HG03521 (cell line): ENCODE data around the gene DEK.
"Not testable (repeated sequence)": the region's sequence is repeated elsewhere in the genome, so short reads cannot be mapped to it uniquely, and the experiment has no call there.

Experiments
- ATAC-seq: cut with Tn5 transposase; IDR thresholded peaks from one replicate; pipeline ENCODE4 v1.9.1; 2021; ENCODE audit warnings: mild to moderate bottlenecking, moderate library complexity; ENCODE audit not compliant: unreplicated experiment

The DEK gene

DNA sequence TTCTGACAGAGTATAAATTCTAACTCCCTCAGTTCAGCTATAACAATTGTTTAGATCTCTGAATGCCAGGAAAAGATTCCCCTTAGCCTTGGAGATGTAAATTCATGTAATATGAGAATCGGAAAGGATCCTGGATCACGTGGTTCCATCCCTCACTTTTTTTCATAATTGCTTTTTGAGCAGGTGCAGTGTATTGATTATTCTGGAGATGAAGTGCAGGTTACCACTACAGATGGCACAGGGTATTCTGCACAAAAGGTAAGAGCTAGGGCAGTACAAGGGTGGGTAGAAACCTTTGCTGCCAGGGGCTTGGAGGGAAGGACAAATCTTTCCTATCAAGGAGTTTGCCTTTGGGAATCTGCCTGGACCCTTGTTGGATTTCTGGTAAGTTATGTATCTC, 56.4 kb downstream of the DEK start:
- no peak for ATAC-seq

DNA sequence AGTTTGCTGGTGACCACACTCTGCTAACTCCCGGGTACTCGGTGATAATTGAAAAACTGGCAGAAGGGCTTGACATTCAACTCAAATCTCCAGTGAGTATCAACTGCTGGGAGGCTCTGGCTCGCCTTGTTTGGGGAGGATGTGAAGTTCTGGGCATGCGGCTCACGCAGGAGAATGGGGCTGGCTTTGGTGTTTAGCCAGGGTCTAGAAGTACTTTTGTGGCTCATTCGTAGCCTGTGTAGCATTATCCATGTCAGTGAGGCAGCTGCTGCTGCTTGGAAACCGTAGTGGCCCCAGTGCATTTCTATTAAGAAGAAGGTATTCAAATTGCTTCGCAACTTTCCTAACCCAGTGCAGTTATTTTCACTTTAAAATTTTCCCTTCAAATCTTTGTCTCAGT, 56.9 kb downstream of the DEK start:
- no peak for ATAC-seq

DNA sequence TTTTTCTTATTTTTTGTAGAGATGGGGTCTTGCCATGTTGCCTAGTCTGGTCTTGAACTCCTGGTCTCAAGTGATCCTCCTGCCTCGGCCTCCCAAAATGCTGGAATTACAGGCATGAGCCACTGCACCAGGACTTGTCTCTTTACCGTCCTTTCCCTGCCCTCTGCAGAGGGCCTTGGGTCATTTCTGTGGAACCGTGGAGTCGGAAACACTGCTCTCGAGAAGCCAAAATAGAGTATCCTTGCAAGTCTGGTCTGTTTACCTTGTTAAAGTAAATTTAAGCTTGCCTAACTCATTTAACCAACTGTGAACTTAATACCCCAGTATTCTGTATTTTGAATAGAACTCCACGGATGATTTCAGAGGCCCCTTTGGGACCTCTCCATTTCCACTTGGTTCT, 57.7 kb downstream of the DEK start:
- no peak for ATAC-seq

DNA sequence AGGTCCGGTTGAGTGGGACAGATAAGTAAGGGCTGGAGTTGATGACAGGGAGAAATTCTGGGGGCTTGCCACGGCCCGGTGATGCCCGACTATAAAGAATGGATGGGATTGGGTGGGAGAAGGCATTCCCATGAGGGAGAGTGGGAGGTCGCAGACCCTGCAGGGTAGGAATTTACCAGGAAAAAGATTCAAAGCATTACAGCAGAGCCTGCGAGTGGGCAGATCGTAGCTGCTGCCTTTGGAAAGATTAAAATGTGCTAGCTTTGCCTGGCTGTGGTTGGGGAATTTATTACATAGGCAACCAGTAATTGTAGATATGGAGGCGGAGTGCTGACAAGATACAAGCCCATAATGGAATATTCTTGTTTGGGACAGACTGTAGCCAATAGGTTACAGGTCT, 59.6 kb downstream of the DEK start:
- no peak for ATAC-seq

DNA sequence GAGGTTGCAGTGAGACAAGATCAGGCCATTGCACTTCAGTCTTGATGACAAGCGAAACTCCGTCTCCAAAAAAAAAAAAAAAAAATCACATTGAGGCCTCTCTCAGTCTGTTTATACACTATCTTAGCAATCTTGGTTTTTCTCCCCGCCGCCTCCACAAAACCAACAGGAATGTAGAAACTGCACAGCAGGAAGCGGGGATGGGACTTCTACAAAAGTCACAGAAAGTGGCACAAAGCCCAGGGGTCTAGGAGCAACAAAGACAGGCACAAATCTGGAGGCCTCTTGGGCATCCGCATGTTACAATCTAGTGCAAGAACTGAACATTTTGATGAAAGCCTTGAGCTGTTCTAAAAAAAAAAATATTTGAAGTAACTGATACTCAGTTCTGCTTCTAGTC, 60.5 kb downstream of the DEK start:
- no peak for ATAC-seq

DNA sequence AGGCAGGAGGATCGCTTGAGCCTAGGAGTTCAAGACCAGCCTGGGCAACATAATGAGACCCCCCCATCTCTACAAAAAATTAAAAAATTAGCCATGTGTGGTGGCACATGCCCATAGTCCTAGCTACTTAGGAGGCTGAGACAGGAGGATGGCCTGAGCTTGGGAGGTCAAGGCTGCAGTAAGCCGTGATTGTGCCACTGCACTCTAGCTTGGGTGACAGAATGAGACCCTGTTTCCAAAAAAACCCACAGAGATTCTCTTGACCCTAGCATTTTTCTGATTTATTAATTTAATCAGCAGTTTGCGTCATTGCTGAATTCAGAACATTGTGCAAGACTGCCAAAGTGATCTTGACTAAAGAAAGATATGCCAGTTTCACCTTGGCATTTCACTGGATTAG, 72.3 kb downstream of the DEK start:
- no peak for ATAC-seq

DNA sequence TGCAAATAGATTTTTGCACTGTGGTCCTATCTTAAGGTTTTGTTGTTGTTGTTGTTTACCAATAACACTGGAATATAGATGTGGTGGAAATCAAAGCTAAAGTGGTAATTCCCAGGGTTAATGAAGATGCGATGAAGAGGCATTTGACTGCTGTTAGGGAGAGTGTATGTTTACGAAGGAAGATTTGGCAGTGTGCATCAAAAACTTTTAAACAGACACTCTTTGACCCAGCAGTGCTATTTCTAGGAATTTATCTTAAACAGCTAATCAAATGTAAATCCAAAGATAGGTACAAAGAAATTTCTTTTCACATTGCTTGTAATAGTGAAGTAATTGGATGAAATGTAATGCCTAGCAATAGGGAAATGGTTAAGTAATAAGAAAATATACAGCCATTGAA, 75.1 kb downstream of the DEK start:
- ATAC-seq = no peak

DNA sequence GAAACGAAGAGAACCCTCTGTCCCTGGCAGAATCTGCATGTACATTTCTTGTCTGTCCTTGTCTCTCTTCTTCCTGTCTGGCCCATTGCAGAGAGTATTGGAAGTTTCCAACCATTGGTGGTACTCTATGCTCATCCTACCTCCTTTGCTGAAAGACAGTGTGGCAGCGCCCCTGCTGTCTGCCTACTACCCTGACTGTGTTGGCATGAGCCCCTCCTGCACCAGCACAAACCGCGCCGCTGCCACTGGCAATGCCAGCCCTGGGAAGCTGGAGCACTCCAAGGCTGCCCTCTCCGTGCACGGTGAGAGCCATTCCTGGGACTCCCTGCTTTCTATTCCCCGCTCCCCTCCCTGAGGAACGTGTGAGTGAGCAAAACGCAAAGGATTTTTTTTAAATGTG, 76.6 kb downstream of the DEK start:
- ATAC-seq = no peak

DNA sequence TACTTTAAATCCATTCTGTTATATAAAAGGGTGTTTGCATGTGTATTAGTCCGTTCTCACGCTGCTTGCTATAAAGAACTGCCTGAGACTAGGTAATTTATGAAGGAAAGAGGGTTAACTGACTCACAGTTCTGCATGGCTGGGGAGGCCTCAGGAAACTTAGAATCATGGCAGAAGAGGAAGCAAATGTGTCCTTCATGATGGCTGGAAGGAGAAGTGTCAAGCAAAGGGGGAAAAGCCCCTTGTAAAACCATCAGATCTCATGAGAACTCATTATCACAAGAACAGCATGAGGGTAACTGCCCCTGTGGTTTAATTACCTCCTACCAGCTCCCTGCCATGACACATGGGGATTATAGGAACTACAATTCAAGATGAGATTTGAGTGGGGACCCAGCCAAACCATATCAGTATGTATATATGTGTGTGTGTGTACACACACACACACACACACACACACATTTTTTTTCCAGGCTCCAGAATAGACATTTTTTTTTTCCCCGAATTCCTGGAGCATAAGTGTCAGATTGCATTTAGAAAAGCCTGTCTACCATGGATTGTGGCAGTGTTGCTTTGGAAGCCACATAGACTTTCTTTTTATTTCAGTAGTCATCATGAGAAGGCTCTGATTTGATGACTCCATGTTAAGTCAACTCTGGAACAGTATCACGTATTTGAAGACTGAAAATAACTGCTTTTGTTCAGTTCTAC, 77.6 kb downstream of the DEK start:
- no peak for ATAC-seq

DNA sequence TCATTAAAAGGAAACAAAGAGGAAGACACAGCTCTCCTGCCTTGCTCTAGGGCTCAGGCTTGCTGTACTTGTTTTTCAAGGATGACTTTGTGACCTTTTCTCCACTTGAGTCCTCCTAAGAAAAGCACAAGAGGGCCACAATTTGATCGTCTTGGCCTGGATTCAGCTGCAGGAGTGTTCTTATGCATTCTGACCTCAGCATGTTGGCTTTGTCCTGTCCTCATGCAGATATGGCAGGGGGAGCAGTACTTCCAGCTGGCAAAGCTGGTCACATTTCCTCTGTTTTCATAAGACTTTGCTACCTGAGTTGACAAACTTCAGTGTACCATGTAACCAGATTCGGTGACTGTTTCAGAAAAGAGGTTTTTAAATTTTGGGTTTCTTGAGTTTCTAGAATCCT, 78.3 kb downstream of the DEK start:
- no peak for ATAC-seq

DNA sequence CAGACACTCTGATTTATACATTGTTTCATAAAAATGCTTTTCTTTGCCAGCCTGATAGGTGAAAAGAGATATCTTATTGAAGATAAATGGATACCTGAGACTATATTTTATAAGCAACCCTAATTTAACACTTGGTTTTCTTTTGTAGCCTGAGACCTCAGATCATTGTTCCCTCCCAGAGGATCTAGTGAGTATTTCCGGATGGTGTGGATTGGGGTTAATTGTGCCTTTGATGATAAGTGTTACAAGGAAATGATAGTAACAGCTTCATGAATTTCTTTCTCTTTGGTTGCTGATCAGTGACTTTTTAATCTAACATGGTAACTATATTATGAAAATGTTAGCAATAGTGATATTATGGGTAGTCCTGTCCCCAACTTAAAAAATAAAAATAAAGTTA, 78.7 kb downstream of the DEK start:
- ATAC-seq = no peak

DNA sequence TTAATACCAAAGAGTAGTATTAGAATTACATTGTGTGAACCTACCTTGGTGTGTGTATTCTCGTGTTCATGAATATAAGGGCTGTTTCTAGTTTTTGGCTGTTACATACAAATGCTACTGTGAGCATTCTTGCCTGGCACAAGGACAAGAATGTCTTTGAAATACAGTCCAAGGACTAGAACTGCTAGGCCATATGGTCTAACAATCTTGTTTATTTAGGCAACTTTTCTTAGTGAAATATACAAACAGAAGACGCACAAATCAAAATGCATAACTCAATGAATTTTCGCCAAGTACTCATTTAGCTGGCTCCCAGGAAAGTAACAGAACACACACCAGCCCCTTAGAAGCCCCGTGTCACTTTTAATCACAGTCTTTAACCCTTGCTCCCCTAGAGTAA, 80.6 kb downstream of the DEK start:
- no peak for ATAC-seq

DNA sequence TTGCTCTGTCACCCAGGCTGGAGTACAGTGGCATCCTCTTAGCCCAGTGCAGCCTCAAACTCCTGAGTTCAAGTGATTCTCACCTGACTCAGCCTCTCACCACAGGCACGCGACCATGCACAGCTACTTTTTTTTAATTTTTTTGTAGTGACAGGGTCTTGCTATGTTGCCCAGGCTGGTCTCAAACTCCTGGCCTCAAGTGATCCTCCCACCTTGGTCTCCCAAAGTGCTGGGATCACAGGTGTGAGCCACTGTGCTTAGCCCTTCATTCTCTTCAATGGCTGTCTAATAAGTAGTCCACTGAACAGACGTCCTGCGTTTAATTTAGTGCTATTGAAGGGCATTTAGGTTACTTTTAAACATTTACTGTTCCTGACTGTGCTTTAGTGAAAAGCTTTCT, 81.8 kb downstream of the DEK start:
- no peak for ATAC-seq

DNA sequence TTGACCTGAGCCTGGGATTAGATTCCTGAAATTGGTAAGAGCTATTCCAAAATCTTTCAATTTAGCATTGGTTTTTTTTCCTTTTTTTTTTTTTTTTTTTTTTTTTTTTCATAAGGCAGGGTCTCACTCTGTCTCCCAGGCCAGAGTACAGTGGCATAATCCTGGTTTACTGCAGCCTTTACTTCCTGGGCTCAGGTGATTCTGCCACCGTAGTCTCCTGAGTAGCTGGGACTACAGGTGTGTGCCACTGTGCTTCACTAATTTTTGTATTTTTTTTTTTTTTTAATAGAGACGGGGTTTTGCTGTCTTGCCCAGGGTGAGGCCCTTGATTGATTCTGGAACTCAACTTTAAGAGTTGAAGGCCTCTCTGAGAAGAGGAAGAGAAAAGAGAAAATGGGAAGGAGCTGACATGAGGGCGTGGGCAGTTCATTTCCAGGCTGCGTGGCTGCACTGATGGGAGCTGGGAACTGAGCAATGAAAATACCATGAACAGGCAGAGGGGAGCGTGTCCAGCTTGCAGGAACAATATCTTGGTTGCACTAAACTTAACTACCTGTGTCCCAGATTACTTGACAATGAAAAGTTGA, 84.5 kb downstream of the DEK start:
- no peak for ATAC-seq

DNA sequence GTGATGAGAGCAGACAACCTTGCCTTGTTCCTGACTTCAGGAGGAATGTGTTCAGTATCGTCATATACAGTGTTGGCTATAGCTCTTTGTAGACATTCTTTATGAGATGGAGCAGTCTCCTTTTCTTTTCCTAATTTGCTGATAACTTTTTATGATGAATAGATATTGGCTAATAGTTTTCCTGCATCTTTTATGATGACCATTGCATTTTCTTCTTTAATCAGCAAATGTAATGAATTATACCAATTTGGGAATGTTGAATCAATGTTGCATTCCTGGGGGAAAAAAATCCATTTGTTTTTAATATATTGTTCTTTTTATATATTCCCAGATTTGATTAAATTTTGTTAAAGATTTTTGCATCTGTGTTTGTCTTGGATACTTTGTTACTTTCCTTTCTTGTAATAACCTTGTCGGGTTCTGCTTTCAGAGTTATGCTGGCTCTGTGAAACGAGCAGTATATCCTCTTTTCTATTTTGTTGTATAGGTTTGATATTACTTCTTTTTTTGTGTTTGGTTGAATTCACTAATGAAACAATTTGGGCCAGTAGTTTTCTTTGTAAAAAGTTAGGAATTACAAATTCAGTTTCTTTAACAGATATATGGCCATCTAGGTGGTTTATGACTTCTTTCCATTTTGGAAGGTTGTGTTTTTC, 85.2 kb downstream of the DEK start:
- no peak for ATAC-seq

DNA sequence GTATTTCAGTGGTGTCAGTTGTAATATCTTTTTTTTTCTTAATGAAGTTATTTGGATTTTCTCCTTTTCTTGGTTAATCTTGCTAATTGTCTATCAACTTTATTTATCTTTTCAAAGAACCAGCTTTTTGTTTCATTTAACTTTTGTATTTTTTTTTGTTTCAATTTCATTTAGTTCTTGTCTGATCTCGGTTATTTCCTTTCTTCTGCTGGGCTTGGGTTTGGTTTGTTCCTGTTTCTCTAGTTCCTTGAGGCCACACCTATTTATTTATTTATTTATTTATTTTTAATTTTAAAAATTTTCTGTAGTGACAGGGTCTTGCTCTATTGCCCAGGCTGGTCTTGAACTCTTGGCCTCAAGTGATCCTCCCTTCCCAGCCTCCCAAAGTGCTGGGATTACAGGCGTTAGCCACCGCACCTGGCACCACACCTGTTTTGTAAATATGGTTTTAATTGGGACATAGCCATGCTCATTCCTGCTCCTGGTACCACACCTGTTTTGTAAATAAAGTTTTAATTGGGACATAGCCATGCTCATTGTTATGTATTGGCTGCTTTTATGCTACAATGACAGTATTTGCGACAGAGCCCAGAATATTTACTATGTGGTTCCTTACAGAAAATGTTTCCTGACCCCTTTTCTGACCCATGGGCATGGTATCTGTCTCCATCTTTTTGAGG, 86.9 kb downstream of the DEK start:
- no peak for ATAC-seq

DNA sequence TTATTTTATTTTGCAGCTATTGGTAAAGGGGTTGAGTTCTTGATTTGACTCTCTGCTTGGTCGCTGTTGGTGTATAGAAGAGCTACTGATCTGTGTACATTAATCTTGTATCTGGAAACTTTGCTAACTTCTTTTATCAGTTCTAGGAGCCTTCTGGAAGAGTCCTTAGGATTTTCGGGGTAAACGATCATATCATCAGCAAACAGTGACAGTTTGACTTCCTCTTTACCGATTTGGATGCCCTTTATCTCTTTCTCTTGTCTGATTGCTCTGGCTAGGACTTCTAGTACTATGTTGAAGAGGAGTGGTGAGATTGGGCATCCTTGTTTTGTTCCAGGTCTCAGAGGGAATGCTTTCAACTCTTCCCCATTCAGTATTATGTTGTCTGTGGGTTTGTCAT, 88.1 kb downstream of the DEK start:
- not testable (repeated sequence) for ATAC-seq
